Aorta (tissue), 5 donors: Measurements from ENCODE around the gene INPP5D. TPM values are rescaled to one million over a fixed set of nuclear protein-coding genes. Genes with fewer than 3 reads are reported as not detected.
A peak's percentile ranks its signal among the peaks of the same experiment; 100 is the strongest.

ENCODE experiments used
- ATAC-seq: fragments of 200-7000 bp; cut with Tn5 transposase; one replicate; pipeline ENCODE4 v1.9.1; 2022; ENCODE audit warnings: moderate library complexity; ENCODE audit not compliant: low FRiP score
- DNase-seq, 2 donors: peaks; one replicate each; pipeline ENCODE4 v3.0.0-alpha.2; 2020
- H3K27ac ChIP-seq, 2 donors: one replicate each; pipeline ENCODE4 v1.5.1; 2013; ENCODE audit warnings: low read length in 2 of 2, mild to moderate bottlenecking in 2 of 2, moderate library complexity in 2 of 2, control low read depth in 1 of 2, inconsistent platforms in 1 of 2, low read depth in 1 of 2
- H3K27me3 ChIP-seq, 2 donors: one replicate each; pipeline ENCODE4 v1.6.1; 2013; ENCODE audit warnings: control low read depth in 1 of 2, low read length in 1 of 2, mild to moderate bottlenecking in 1 of 2, moderate library complexity in 1 of 2; ENCODE audit not compliant: insufficient read depth in 2 of 2, control insufficient read depth in 1 of 2
- H3K36me3 ChIP-seq, 2 donors: one replicate each; pipeline ENCODE4 v1.6.1; 2013; ENCODE audit warnings: control low read depth in 1 of 2, low read length in 1 of 2, mild to moderate bottlenecking in 1 of 2; ENCODE audit not compliant: insufficient read depth in 2 of 2, control insufficient read depth in 1 of 2
- H3K4me1 ChIP-seq, 2 donors: one replicate each; pipeline ENCODE4 v1.6.1; 2013; ENCODE audit warnings: low read length in 2 of 2, control low read depth in 1 of 2, mild to moderate bottlenecking in 1 of 2, moderate library complexity in 1 of 2; ENCODE audit not compliant: insufficient read depth in 2 of 2, control insufficient read depth in 1 of 2
- H3K4me3 ChIP-seq, 2 donors: one replicate each; pipeline ENCODE4 v1.5.1; 2013; ENCODE audit warnings: low read length in 2 of 2, control low read depth in 1 of 2, mild to moderate bottlenecking in 1 of 2
- H3K9me3 ChIP-seq: one replicate; pipeline ENCODE4 v1.6.1; 2013; ENCODE audit warnings: mild to moderate bottlenecking, low read length; ENCODE audit not compliant: control insufficient read depth
- WGBS, 2 donors: extraction: QIAGEN DNeasy Blood & Tissue Kit; methylation state at CpG; one replicate each; pipeline ENCODE4 v1.1.7; 2013; 5-methylcytosine and 5-hydroxymethylcytosine counted together
- intact Hi-C, 2 donors: fragments of 100-400 bp; cut with DNase I; formaldehyde crosslinking; loops; one replicate each; pipeline versions ENCODE4 v1.14.2 to v1.15.0; 2022
- polyA plus RNA-seq, 2 donors: library from polyadenylated mRNA; stranded (reverse); fragments of 200-250 nt; gene quantifications; one replicate each; pipeline ENCODE4 v1.2.3, GENCODE V29; 2013
- total RNA-seq, 2 donors: library from RNA; stranded (reverse); fragmentation: NEBNext Ultra II Directional; extraction: Animal tissue kit (Norgen Biotek cat#: 25700); gene quantifications; one replicate each; pipeline ENCODE4 v1.2.1, GENCODE V29; 2021
- donor health status: healthy with polysubstance abuse.
- donor health status: Bipolar disorder and iron deficiency.
- donor health status: DM: no; HTN: no; CAD: no.
- donor health status: DM: no; HTN: no; CAD: no.
- donor health status: DM: yes; HTN: yes; CAD: no.

The INPP5D gene
- total and polyA plus RNA-seq, 4 donors: 0.95 to 51.2 (median 17.2) TPM

- Histone ChIP-seq H3K27me3 (no peaks in the 10 kb centered on the region), H3K27ac (no peak overlapping the region), H3K4me1 (no peaks in the 10 kb centered on the region), H3K9me3 (no peaks in the 10 kb centered on the region), H3K36me3 (no peaks in the 10 kb centered on the region), H3K4me3 (no peak overlapping the region)
- WGBS, 2 donors: 86 to 91% methylated on average over 21 of the region's 21 CpGs
- ATAC-seq: peak; percentile 8
- DNase-seq: peak; percentile 47 to 73
- intact Hi-C loops: no loop called here
Observed at GRCh38 chr2:233124421-233125080, 64.4 kb downstream of the INPP5D start.

- 90 to 93% methylated on average over 20 of the region's 20 CpGs for WGBS, 2 donors
- DNase-seq (peak; percentile 33 to 72), ATAC-seq (peak; percentile 28)
- no peaks in the 10 kb centered on the region for H3K9me3 ChIP-seq
- H3K4me1 ChIP-seq: no peaks in the 10 kb centered on the region
- no peak overlapping the region for H3K4me3 ChIP-seq
- H3K27me3 ChIP-seq: no peaks in the 10 kb centered on the region
- no peak overlapping the region for H3K27ac ChIP-seq
- H3K36me3 ChIP-seq: no peaks in the 10 kb centered on the region
- intact Hi-C loops: no loop called here
Observed at GRCh38 chr2:233125455-233126065, 65.4 kb downstream of the INPP5D start.

GRCh38 chr2:233129351-233129978, 69.3 kb downstream of the INPP5D start:
- H3K9me3 ChIP-seq: no peaks in the 10 kb centered on the region
- no peaks in the 10 kb centered on the region for H3K36me3 ChIP-seq
- no peak overlapping the region for H3K4me3 ChIP-seq
- ATAC-seq (no peak), DNase-seq (peak; percentile 38 to 56)
- intact Hi-C loops: no loop called here
- peaks cover 0 to 1% of the 10 kb centered on the region in 2 donors for H3K27me3 ChIP-seq
- H3K27ac ChIP-seq: no peak overlapping the region
- 30 to 39% methylated on average over 9 of the region's 9 CpGs for WGBS, 2 donors
- H3K4me1 ChIP-seq: no peaks in the 10 kb centered on the region

- intact Hi-C loops: no loop called here
- ATAC-seq: no peak
- Histone ChIP-seq H3K9me3 (no peaks in the 10 kb centered on the region), H3K4me3 (no peak overlapping the region), H3K36me3 (no peaks in the 10 kb centered on the region), H3K27ac (no peak overlapping the region), H3K27me3 (peaks cover 0 to 1% of the 10 kb centered on the region in 2 donors), H3K4me1 (no peaks in the 10 kb centered on the region)
- 84 to 85% methylated on average over 6 of the region's 6 CpGs for WGBS, 2 donors
- DNase-seq: peak; percentile 23 to 25
Observed at GRCh38 chr2:233130024-233130423, 69.9 kb downstream of the INPP5D start.

GRCh38 chr2:233130481-233131020, 70.4 kb downstream of the INPP5D start:
- WGBS, 2 donors: 74 to 75% methylated on average over 7 of the region's 7 CpGs

GRCh38 chr2:233131936-233132720, 72.0 kb downstream of the INPP5D start:
- WGBS, 2 donors: 74 to 77% methylated on average over 9 of the region's 9 CpGs
- H3K4me1 ChIP-seq: no peaks in the 10 kb centered on the region
- H3K9me3 ChIP-seq: no peaks in the 10 kb centered on the region
- DNase-seq (peak in 1 of 2 donors; percentile 17), ATAC-seq (no peak)
- H3K4me3 ChIP-seq: no peak overlapping the region
- peaks cover 0 to 1% of the 10 kb centered on the region in 2 donors for H3K27me3 ChIP-seq
- H3K27ac ChIP-seq: no peak overlapping the region
- intact Hi-C loops: no loop called here
- no peaks in the 10 kb centered on the region for H3K36me3 ChIP-seq

More at GRCh38 chr2:233130481-233131020, 70.4 kb downstream of the INPP5D start:
- Histone ChIP-seq H3K27ac (no peak overlapping the region), H3K36me3 (no peaks in the 10 kb centered on the region), H3K27me3 (peaks cover 0 to 1% of the 10 kb centered on the region in 2 donors), H3K9me3 (no peaks in the 10 kb centered on the region), H3K4me1 (no peaks in the 10 kb centered on the region), H3K4me3 (no peak overlapping the region)
- intact Hi-C loops: no loop called here
- DNase-seq (peak in 1 of 2 donors; percentile 75), ATAC-seq (no peak)

- WGBS, 2 donors: 65 to 76% methylated on average over 1 of the region's 1 CpG
- ATAC-seq: no peak
Observed at GRCh38 chr2:233133239-233133638, 73.1 kb downstream of the INPP5D start.

GRCh38 chr2:233135421-233135820, 75.3 kb downstream of the INPP5D start:
- Histone ChIP-seq H3K4me3 (no peak overlapping the region), H3K27ac (no peak overlapping the region), H3K4me1 (no peaks in the 10 kb centered on the region), H3K36me3 (no peaks in the 10 kb centered on the region), H3K27me3 (peaks cover 0 to 1% of the 10 kb centered on the region in 2 donors), H3K9me3 (no peaks in the 10 kb centered on the region)
- DNase-seq (peak in 1 of 2 donors; percentile 5), ATAC-seq (no peak)
- intact Hi-C loops: no loop called here
- 89 to 91% methylated on average over 1 of the region's 1 CpG for WGBS, 2 donors

More at GRCh38 chr2:233133239-233133638, 73.1 kb downstream of the INPP5D start:
- H3K9me3 ChIP-seq: no peaks in the 10 kb centered on the region
- H3K4me3 ChIP-seq: no peak overlapping the region
- H3K27me3 ChIP-seq: peaks cover 0 to 1% of the 10 kb centered on the region in 2 donors
- H3K36me3 ChIP-seq: no peaks in the 10 kb centered on the region
- intact Hi-C loops: no loop called here
- no peaks in the 10 kb centered on the region for H3K4me1 ChIP-seq
- H3K27ac ChIP-seq: no peak overlapping the region
- no peak for DNase-seq
